GM18511 (cell line): Measurements from ENCODE around the gene AMOTL1.
"Not testable (repeated sequence)": the region's sequence is repeated elsewhere in the genome, so short reads cannot be mapped to it uniquely, and the experiment has no call there.

ENCODE experiments used
- ATAC-seq: cut with Tn5 transposase; IDR thresholded peaks from one replicate; pipeline ENCODE4 v1.9.1; 2021; ENCODE audit warnings: mild to moderate bottlenecking, moderate library complexity; ENCODE audit not compliant: unreplicated experiment

AMOTL1 gene

GRCh38 chr11:94769880-94770279 is 1.7 kb downstream of the AMOTL1 start:
- no peak for ATAC-seq

DNA sequence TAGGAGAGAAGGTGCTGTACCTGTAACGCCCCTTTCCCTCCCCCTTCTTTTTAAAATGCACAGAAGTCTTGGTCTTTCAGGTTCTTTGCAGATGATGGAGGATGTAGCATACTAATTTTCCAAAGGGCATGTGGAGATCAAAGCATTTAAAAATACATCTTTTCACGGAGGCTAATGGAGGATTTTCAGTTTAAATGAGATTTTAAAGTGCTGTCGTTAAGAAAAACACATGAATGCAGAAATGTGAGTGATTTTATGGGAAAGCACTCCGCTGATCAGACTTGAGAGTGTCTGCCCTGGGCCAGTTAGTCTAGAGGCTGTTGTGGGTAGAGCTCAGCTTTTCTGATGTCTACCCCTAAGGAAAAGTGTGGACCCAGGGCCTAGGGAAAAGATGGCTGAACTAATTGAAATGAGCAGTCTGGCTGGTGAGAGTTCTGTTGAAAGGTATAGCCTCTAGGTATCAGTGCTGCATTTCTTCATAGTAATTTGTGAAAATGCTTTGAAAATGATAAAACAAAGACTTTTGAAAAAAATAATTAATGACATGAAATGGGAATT is 2.5 kb downstream of the AMOTL1 start:
- no peak for ATAC-seq

- no peak for ATAC-seq
Measured at GRCh38 chr11:94771390-94771789, 3.2 kb downstream of the AMOTL1 start.

- ATAC-seq, result no peak
Measured at GRCh38 chr11:94771951-94772350, 3.8 kb downstream of the AMOTL1 start.

DNA sequence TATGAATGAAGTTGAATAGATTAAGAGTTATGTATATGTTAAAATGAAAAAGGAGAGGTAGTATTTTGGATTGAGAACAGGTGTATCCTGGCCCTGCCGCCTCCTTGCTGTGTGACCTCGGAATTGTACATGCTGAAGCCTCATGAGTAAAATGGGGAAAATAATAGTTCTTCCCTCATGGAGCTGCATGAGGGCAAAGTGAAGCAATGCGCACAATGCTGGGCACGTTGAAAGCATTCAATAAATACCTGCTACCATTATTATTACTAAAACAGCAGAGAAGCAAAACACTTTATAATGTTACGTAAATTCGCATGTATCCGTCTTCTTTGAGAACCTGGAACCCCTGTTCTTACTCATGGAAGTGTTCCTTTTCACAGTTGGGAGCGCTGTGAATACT is 5.7 kb downstream of the AMOTL1 start:
- no peak for ATAC-seq

- no peak for ATAC-seq
Measured at GRCh38 chr11:94774345-94774744, 6.2 kb downstream of the AMOTL1 start.

- no peak for ATAC-seq
Measured at GRCh38 chr11:94775567-94776327, 7.6 kb downstream of the AMOTL1 start.

GRCh38 chr11:94776351-94777321 is 8.5 kb downstream of the AMOTL1 start:
- ATAC-seq, result no peak

- no peak for ATAC-seq
Measured at GRCh38 chr11:94780432-94780831, 12.3 kb downstream of the AMOTL1 start.

- no peak for ATAC-seq
Measured at GRCh38 chr11:94781837-94782236, 13.7 kb downstream of the AMOTL1 start.

DNA sequence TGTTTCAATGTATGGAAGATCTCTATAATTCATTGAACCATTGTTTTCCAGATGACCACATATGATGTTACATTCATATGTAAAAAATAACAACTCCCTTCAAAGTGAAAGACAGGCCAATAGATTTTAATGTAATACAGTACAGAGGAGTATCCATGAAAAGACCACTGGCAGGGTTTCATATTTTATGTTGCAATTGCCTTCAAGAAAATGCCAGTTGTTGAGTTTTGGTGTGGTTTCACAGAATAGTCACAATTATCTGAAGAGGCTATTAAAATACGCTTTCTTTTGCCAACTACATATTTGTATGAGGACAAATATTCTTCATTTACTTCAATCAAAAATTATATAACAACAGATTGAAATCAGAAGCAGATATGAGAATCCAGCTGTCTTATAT is 14.3 kb downstream of the AMOTL1 start:
- ATAC-seq, result no peak

- ATAC-seq, result no peak
Measured at GRCh38 chr11:94784884-94785283, 16.7 kb downstream of the AMOTL1 start.

- ATAC-seq, result no peak
Measured at GRCh38 chr11:94785509-94785908, 17.4 kb downstream of the AMOTL1 start.

GRCh38 chr11:94786264-94787126 is 18.3 kb downstream of the AMOTL1 start:
- peak; percentile 76 for ATAC-seq

- no peak for ATAC-seq
Measured at GRCh38 chr11:94787801-94788200, 19.6 kb downstream of the AMOTL1 start.

DNA sequence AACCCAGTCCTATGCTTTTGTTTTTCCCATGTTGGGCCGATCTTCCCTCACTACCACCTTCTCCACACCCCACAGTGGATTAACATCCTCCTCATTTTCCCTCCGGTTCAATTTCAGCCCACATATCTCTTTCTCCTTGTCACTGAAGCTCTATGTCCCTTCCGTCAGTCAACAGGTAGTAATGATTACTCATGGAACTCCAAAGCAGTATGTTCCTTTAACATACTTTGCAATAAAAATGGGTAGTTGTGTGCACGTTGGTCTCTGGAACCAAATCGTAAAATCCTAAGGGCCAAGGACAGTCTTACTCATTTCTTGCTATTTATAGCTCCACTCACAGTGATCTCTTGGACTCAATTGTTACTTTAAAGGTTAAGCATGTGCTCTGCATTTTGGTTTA is 20.2 kb downstream of the AMOTL1 start:
- ATAC-seq, result no peak

GRCh38 chr11:94790197-94790596 is 22.0 kb downstream of the AMOTL1 start:
- no peak for ATAC-seq

DNA sequence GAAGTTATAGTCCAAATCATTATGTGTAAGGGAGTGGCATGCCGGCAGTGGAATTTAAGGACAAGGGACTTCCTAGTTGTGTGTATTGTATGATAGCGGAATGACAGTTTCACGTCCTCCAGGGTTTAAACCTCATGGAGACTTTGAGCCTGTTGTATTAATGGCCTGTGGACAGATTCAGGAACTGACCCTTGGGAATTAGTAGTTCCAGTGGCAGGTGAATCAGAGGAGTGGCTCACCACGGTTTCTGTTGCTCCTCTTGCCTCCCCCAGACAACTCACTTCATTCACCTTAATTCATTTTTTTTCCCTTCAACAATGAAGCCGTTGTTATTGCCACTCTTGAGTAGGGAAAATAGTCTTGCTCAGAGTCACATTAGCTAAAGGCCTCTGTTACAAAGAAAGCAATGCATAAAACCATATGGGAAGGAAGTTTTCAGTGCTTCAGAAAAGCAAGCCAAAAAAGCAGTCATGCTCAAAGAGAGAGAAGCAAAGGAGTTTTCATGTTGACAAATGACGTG is 22.6 kb downstream of the AMOTL1 start:
- no peak for ATAC-seq

DNA sequence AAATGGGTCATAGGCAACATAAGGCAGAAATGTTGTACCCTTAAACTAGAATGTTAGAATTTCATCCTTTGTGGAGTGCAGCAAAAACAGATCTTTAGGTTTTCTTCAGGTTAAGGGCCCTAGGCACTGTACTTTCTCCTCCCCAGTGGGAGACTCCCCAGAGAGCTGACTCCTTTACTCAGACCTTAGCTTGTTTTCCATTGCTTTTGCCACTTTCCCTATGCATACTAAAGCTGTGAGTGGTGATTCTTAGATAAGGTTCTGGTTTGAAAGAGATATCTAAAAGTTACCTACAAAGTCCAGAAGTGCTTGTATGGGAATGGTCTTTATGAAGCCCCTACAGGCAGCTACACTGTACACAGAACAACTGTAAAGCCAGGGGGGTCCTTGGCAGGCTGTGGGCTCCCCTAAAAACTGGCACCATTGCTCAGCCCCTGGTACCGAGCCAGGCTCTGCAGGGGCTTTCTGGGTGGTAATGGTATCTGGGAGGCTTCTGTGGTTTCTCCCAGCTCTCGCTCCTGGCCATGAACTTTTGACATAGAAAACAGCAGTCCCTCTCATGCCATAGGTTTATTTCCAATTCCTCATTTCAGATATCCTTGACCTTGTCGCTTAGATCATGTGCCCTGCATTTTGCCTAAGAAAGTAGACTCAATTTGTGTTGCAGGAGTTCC is 23.2 kb downstream of the AMOTL1 start:
- ATAC-seq, result no peak

GRCh38 chr11:94791942-94792341 is 23.8 kb downstream of the AMOTL1 start:
- ATAC-seq, result not testable (repeated sequence)
